ENCODE data around the gene SH3RF2.

The SH3RF2 gene

DNA sequence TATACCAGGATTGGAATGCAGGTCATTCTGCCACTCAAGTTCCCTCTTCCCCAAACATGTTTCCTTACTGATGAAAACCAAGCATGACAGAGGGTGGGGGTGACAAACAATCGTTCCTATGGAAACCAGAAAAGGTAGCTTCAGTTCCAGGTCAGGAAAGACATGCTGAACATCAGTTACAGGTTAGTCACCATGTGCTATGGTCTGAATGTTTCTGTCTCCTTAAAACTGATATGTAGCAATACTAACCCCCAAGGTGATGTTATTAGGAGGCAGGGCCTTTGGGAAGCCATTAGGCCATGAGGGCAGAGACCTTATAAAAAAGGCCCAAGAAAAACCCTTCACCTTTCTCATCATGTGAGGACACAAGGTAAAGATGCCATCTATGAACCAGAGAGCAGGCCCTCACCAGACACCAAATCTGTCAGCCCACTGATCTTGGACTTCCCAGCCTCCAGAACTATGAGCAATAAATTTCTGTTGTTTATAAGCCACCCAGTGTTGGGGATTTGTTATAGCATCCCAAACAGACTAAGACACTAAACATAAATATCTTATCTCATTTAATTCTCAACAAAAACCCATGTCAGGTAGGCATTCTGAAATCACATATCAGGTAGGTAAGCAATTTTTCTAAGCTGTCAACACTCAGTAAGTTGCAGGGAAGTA is 15.7 kb upstream of the SH3RF2 start:
- Histone ChIP-seq H3K4me3 (ENCODE audit: low read depth in 1 of 5, low read length in 5 of 5) (no peak overlapping the region), H3K27me3 (ENCODE audit: control insufficient read depth in 5 of 5, insufficient read depth in 4 of 5, low read length in 5 of 5) (no peaks in the 10 kb centered on the region), H3K36me3 (ENCODE audit: control insufficient read depth in 5 of 5, insufficient read depth in 5 of 5, low read length in 5 of 5) (no peaks in the 10 kb centered on the region), H3K9me3 (ENCODE audit: control insufficient read depth in 5 of 5, low read length in 5 of 5) (no peaks in the 10 kb centered on the region), H3K27ac (ENCODE audit: low read depth, low read length) (no peak overlapping the region), H3K9ac (ENCODE audit: low read length in 5 of 5) (no peak overlapping the region), H3K4me1 (ENCODE audit: control insufficient read depth in 5 of 5, insufficient read depth in 5 of 5, low read length in 5 of 5) (peaks cover 0 to 12% (median 8%) of the 10 kb centered on the region in 5 donors)

DNA sequence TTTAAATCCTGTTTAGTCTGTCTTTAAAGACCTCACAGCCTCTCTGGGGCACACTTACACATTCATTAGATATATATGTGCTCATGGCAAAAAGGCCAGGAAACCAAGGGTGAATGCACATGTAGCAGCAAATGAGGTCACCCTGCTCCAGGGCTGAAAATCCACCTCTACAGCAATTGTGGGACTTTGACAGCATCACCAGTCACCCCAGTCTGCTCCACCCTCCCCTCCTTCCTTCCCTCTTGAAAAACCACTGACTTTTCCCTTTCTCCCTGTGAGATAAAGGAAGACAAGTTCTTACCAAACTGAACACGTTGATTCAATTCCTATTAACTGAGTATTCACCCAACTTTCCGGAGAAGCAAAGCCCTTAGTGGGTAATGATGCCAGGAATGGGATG is 15.2 kb upstream of the SH3RF2 start:
- no peak overlapping the region for H3K9ac ChIP-seq (ENCODE audit: low read length in 5 of 5)
- peaks cover 0 to 16% (median 12%) of the 10 kb centered on the region in 5 donors for H3K4me1 ChIP-seq (ENCODE audit: control insufficient read depth in 5 of 5, insufficient read depth in 5 of 5, low read length in 5 of 5)
- no peaks in the 10 kb centered on the region for H3K9me3 ChIP-seq (ENCODE audit: control insufficient read depth in 5 of 5, low read length in 5 of 5)
- H3K36me3 ChIP-seq (ENCODE audit: control insufficient read depth in 5 of 5, insufficient read depth in 5 of 5, low read length in 5 of 5) = no peaks in the 10 kb centered on the region
- H3K27me3 ChIP-seq (ENCODE audit: control insufficient read depth in 5 of 5, insufficient read depth in 4 of 5, low read length in 5 of 5) = no peaks in the 10 kb centered on the region
- H3K27ac ChIP-seq (ENCODE audit: low read depth, low read length) = no peak overlapping the region
- H3K4me3 ChIP-seq (ENCODE audit: low read depth in 1 of 5, low read length in 5 of 5) = no peak overlapping the region

DNA sequence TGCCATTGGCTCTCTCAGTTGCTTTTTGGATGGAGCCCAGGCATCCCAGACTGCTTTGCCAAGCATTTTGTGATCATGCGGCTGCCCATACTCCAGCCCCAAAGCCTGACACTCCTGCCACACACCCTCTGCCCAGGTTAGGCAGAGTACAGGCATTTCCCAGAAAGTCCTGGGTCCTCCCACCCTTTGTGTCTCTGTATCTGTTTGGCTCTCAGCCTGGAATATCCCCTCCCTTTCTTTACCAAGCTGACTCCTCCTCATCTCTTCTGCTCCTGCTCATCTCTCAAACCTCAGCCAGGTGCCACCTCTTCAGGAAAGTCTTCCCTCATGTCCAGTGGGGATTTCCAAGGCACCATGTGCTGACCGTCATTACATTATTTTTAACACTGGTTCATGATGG is 14.3 kb upstream of the SH3RF2 start:
- H3K9me3 ChIP-seq (ENCODE audit: control insufficient read depth in 5 of 5, low read length in 5 of 5) = no peaks in the 10 kb centered on the region
- H3K4me3 ChIP-seq (ENCODE audit: low read depth in 1 of 5, low read length in 5 of 5) = no peak overlapping the region
- no peak overlapping the region for H3K27ac ChIP-seq (ENCODE audit: low read depth, low read length)

DNA sequence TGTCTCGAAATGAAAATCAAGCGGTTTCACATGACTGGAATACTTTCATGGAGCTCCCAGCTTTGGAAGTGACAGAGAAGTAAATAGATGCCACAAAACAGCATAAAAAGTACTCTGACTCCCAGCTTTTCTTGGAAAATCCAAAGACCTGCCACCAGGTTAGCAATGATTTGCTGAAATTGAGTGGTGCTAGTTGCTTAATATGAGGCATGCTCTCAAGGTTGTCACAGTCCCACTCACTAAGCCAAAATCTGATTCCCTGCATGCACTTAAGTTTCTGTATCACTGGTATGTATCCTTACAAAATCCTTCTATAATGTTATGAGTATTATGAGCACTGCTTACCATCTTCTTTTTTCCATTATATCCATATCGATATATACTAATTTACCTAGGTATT is 13.0 kb upstream of the SH3RF2 start:
- no peaks in the 10 kb centered on the region for H3K9me3 ChIP-seq (ENCODE audit: control insufficient read depth in 5 of 5, low read length in 5 of 5)
- no peak overlapping the region for H3K9ac ChIP-seq (ENCODE audit: low read length in 5 of 5)
- no peaks in the 10 kb centered on the region for H3K27me3 ChIP-seq (ENCODE audit: control insufficient read depth in 5 of 5, insufficient read depth in 4 of 5, low read length in 5 of 5)
- H3K4me1 ChIP-seq (ENCODE audit: control insufficient read depth in 5 of 5, insufficient read depth in 5 of 5, low read length in 5 of 5) = peaks cover 0 to 16% (median 12%) of the 10 kb centered on the region in 5 donors
- H3K27ac ChIP-seq (ENCODE audit: low read depth, low read length) = no peak overlapping the region
- no peak overlapping the region for H3K4me3 ChIP-seq (ENCODE audit: low read depth in 1 of 5, low read length in 5 of 5)
- no peaks in the 10 kb centered on the region for H3K36me3 ChIP-seq (ENCODE audit: control insufficient read depth in 5 of 5, insufficient read depth in 5 of 5, low read length in 5 of 5)

More for the DNA sequence above, 14.3 kb upstream of the SH3RF2 start:
- H3K27me3 ChIP-seq (ENCODE audit: control insufficient read depth in 5 of 5, insufficient read depth in 4 of 5, low read length in 5 of 5) = no peaks in the 10 kb centered on the region
- no peak overlapping the region for H3K9ac ChIP-seq (ENCODE audit: low read length in 5 of 5)
- H3K4me1 ChIP-seq (ENCODE audit: control insufficient read depth in 5 of 5, insufficient read depth in 5 of 5, low read length in 5 of 5) = peaks cover 0 to 16% (median 12%) of the 10 kb centered on the region in 5 donors
- no peaks in the 10 kb centered on the region for H3K36me3 ChIP-seq (ENCODE audit: control insufficient read depth in 5 of 5, insufficient read depth in 5 of 5, low read length in 5 of 5)

DNA sequence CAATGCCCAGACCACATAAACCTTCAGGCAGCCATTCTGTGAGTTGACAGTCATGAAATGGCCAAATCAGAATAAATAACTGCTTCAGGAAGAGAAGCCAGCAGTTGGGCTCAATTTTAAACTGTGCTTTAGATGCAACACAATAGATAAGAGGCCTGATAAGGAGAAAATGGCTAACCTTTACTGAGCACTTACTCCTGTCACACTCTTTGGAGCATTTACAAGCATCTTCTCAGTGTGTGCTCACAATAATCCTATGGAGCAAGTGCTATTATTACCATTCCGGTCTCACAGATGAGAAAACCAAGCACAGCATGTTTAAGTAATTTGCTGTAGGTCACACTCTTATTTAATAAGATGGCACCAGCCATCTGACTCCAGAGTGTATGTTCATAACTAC is 11.5 kb upstream of the SH3RF2 start:
- no peak overlapping the region for H3K9ac ChIP-seq (ENCODE audit: low read length in 5 of 5)
- no peaks in the 10 kb centered on the region for H3K9me3 ChIP-seq (ENCODE audit: control insufficient read depth in 5 of 5, low read length in 5 of 5)
- H3K4me3 ChIP-seq (ENCODE audit: low read depth in 1 of 5, low read length in 5 of 5) = no peak overlapping the region
- no peaks in the 10 kb centered on the region for H3K27me3 ChIP-seq (ENCODE audit: control insufficient read depth in 5 of 5, insufficient read depth in 4 of 5, low read length in 5 of 5)
- peak overlapping the region; percentile 73 for H3K27ac ChIP-seq (ENCODE audit: low read depth, low read length)
- no peaks in the 10 kb centered on the region for H3K36me3 ChIP-seq (ENCODE audit: control insufficient read depth in 5 of 5, insufficient read depth in 5 of 5, low read length in 5 of 5)
- H3K4me1 ChIP-seq (ENCODE audit: control insufficient read depth in 5 of 5, insufficient read depth in 5 of 5, low read length in 5 of 5) = peaks cover 0 to 16% (median 12%) of the 10 kb centered on the region in 5 donors

DNA sequence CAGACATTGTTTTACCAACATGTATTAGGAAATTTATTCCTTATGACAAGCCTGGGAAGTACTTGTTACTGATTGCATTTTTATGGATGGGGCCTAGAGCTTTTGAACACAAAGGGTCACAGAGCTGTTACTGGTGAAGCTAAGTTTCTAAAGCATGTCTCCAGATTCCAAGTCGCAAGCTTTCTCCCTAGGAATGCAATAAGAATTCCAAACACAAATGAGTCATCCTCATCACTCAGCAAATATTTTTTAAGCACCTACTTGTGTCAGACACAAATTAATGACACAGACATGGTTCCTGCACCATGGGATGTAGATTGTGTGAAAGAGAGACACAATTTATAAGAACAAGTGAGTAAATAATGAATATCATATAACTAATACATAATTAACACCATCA is 11.0 kb upstream of the SH3RF2 start:
- Histone ChIP-seq H3K4me1 (ENCODE audit: control insufficient read depth in 5 of 5, insufficient read depth in 5 of 5, low read length in 5 of 5) (peaks cover 0 to 16% (median 12%) of the 10 kb centered on the region in 5 donors), H3K36me3 (ENCODE audit: control insufficient read depth in 5 of 5, insufficient read depth in 5 of 5, low read length in 5 of 5) (no peaks in the 10 kb centered on the region), H3K27me3 (ENCODE audit: control insufficient read depth in 5 of 5, insufficient read depth in 4 of 5, low read length in 5 of 5) (no peaks in the 10 kb centered on the region), H3K9ac (ENCODE audit: low read length in 5 of 5) (peak overlapping the region in 1 of 5 donors; percentile 21), H3K27ac (ENCODE audit: low read depth, low read length) (peak overlapping the region; percentile 73), H3K4me3 (ENCODE audit: low read depth in 1 of 5, low read length in 5 of 5) (no peak overlapping the region), H3K9me3 (ENCODE audit: control insufficient read depth in 5 of 5, low read length in 5 of 5) (no peaks in the 10 kb centered on the region)

DNA sequence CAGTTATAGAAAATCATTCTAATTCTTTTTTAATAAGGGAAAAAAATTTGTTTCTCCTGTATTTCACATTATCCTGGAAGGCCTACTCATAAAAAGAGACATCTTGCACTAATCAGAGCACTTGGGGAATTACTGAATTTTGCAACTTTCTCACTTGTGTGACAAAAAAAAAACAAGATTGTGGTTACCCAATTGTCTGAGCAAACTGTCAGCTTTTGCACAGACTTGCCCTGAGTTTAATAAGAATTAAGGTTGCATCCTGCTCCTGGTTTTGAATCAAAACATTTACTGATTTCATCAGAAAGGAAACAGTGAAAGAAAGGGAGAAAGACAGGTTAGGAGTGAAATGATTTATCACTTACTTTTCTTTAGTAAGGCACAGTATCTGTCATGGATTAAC is 10.6 kb upstream of the SH3RF2 start:
- peaks cover 0 to 16% (median 12%) of the 10 kb centered on the region in 5 donors for H3K4me1 ChIP-seq (ENCODE audit: control insufficient read depth in 5 of 5, insufficient read depth in 5 of 5, low read length in 5 of 5)
- H3K27me3 ChIP-seq (ENCODE audit: control insufficient read depth in 5 of 5, insufficient read depth in 4 of 5, low read length in 5 of 5) = no peaks in the 10 kb centered on the region
- H3K27ac ChIP-seq (ENCODE audit: low read depth, low read length) = peak overlapping the region; percentile 73
- no peaks in the 10 kb centered on the region for H3K9me3 ChIP-seq (ENCODE audit: control insufficient read depth in 5 of 5, low read length in 5 of 5)
- H3K36me3 ChIP-seq (ENCODE audit: control insufficient read depth in 5 of 5, insufficient read depth in 5 of 5, low read length in 5 of 5) = no peaks in the 10 kb centered on the region
- H3K9ac ChIP-seq (ENCODE audit: low read length in 5 of 5) = peak overlapping the region in 1 of 5 donors; percentile 21
- H3K4me3 ChIP-seq (ENCODE audit: low read depth in 1 of 5, low read length in 5 of 5) = no peak overlapping the region

DNA sequence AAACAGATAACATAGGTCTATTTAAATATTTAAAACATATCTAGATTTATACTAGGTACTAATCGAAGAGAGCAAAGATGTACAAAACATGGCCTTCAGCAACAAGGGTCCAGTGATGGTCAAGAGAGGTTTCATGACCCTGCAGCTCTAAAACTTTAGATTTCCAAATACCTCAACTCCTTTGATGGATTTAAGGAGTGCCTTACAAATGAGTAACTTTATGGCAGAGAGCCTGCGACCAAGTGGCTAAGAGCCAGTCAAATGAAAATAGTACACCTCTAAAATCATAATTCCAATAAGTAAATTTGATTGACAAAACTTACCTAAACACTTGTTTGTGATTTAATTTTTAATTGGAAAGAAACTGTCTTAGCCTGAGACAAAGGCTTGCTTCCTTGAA is 4.7 kb upstream of the SH3RF2 start:
- H3K9me3 ChIP-seq (ENCODE audit: control insufficient read depth in 5 of 5, low read length in 5 of 5) = no peaks in the 10 kb centered on the region

DNA sequence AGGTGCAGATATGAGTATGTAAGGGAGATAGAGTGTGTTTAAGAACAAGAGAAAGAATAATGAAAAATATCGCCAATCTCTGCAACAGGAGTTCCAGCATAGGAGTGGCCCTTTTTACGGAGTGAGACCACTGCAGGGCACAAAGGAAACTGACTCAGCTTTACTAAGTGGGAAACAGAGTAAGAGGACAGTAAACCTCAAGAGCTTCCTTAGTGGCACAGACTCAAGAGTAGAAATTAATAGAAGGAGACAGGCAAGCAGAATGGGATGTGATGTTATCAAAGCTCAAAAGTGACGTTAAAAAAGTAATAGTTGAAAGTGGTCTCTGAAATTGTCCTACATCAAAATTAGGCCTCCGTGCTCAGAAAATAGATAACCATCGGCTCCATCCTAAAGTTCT is 2.1 kb upstream of the SH3RF2 start:
- no peaks in the 10 kb centered on the region for H3K27me3 ChIP-seq (ENCODE audit: control insufficient read depth in 5 of 5, insufficient read depth in 4 of 5, low read length in 5 of 5)
- H3K9me3 ChIP-seq (ENCODE audit: control insufficient read depth in 5 of 5, low read length in 5 of 5) = no peaks in the 10 kb centered on the region
- peaks cover 0 to 27% (median 20%) of the 10 kb centered on the region in 5 donors for H3K4me1 ChIP-seq (ENCODE audit: control insufficient read depth in 5 of 5, insufficient read depth in 5 of 5, low read length in 5 of 5)
- H3K9ac ChIP-seq (ENCODE audit: low read length in 5 of 5) = no peak overlapping the region
- no peaks in the 10 kb centered on the region for H3K36me3 ChIP-seq (ENCODE audit: control insufficient read depth in 5 of 5, insufficient read depth in 5 of 5, low read length in 5 of 5)
- no peak overlapping the region for H3K27ac ChIP-seq (ENCODE audit: low read depth, low read length)
- no peak overlapping the region for H3K4me3 ChIP-seq (ENCODE audit: low read depth in 1 of 5, low read length in 5 of 5)

More for the DNA sequence above, 4.7 kb upstream of the SH3RF2 start:
- no peak overlapping the region for H3K9ac ChIP-seq (ENCODE audit: low read length in 5 of 5)
- no peak overlapping the region for H3K27ac ChIP-seq (ENCODE audit: low read depth, low read length)
- no peak overlapping the region for H3K4me3 ChIP-seq (ENCODE audit: low read depth in 1 of 5, low read length in 5 of 5)
- no peaks in the 10 kb centered on the region for H3K36me3 ChIP-seq (ENCODE audit: control insufficient read depth in 5 of 5, insufficient read depth in 5 of 5, low read length in 5 of 5)
- peaks cover 0 to 13% (median 7%) of the 10 kb centered on the region in 5 donors for H3K4me1 ChIP-seq (ENCODE audit: control insufficient read depth in 5 of 5, insufficient read depth in 5 of 5, low read length in 5 of 5)
- H3K27me3 ChIP-seq (ENCODE audit: control insufficient read depth in 5 of 5, insufficient read depth in 4 of 5, low read length in 5 of 5) = no peaks in the 10 kb centered on the region

DNA sequence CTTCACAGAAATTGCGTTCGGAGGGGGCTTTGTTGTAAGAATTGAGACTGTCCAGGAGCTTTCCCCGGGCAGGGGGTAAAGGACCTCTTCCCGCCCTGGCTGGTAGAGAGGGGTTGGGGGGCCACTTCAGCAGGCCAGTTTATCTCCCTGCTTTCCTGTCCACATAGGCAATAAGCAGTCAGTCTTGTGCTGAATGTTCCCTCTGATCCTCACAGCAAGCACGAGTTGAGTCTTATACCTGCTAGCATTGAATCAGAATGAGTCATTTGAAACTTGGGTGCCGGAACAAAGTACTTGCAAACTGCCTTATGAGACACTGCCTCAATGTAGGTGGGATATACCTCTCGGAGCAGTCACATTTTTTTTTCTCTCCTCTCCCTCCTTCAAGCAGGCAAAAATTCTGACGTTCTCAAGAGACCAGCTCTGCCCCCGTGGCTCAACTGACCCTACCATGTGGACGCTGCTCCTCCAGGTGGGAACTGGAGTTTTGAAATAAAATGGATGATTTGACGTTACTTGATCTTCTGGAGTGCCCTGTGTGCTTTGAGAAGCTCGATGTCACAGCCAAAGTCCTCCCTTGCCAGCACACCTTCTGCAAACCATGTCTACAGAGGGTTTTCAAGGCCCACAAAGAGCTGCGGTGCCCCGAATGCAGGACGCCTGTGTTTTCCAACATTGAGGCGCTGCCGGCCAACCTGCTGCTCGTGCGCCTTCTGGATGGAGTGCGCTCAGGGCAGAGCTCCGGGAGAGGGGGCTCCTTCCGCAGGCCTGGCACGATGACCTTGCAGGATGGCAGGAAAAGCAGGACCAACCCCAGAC is 1.3 kb downstream of the SH3RF2 start:
- Histone ChIP-seq H3K9me3 (ENCODE audit: control insufficient read depth in 5 of 5, low read length in 5 of 5) (no peaks in the 10 kb centered on the region), H3K27me3 (ENCODE audit: control insufficient read depth in 5 of 5, insufficient read depth in 4 of 5, low read length in 5 of 5) (no peaks in the 10 kb centered on the region), H3K4me1 (ENCODE audit: control insufficient read depth in 5 of 5, insufficient read depth in 5 of 5, low read length in 5 of 5) (peaks cover 0 to 27% (median 20%) of the 10 kb centered on the region in 5 donors), H3K36me3 (ENCODE audit: control insufficient read depth in 5 of 5, insufficient read depth in 5 of 5, low read length in 5 of 5) (no peaks in the 10 kb centered on the region), H3K27ac (ENCODE audit: low read depth, low read length) (no peak overlapping the region), H3K9ac (ENCODE audit: low read length in 5 of 5) (no peak overlapping the region), H3K4me3 (ENCODE audit: low read depth in 1 of 5, low read length in 5 of 5) (peak overlapping the region in 1 of 5 donors; percentile 75)

Data from subcutaneous abdominal adipose tissue (tissue), 5 donors.